ENCODE data around the gene FBXL13. TPM values are rescaled to one million over a fixed set of nuclear protein-coding genes. Genes with fewer than 3 reads are reported as not detected.

Gene FBXL13
- total and polyA plus RNA-seq, 10 of the 15 experiments (the other 5 are each of a cell fraction or from before 2014, with no cell fraction given) = 0.08 to 0.95 (median 0.28) TPM; not detected in 2

DNA sequence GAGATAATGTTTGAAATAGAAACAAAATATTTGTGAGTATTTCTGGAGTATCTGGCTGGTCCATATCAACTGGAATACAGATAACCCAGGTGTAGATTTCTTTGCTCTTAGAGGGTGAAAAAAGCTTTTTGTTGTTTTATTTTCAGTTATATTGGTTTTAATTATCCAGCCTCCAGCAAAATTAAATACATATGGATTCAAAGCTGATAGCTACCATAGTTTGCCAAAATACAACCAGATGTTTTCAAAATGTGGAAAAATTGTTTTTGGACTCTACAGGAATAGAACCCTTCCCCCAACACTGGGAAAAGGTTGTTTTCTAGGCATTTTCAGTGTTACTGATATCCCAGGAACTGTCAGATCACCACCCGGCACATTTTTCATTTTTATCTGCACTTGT is 131.7 kb downstream of the FBXL13 start:
- intact Hi-C loops (cut with micrococcal nuclease; ENCODE audit: unreplicated experiment) (no loop called here), in situ Hi-C loops (cut with MboI) (no loop called here)
- no peak overlapping the region for H3K27ac ChIP-seq (ENCODE audit: control insufficient read depth, insufficient read depth)
- H3K27me3 ChIP-seq (replicated peaks in 1 of 2; ENCODE audit: control insufficient read depth in 2 of 2, insufficient read depth in 2 of 2, low read length in 1 of 2) = no peaks in the 10 kb centered on the region; a peak in 1 of 4 replicates
- TF ChIP-seq IRF4 (IDR thresholded peaks at IDR 0.05; ENCODE audit: low read depth, low read length) (no peak), EGR1 (IDR thresholded peaks at IDR 0.05; ENCODE audit: borderline replicate concordance in 1 of 2, low read depth in 2 of 2, low read length in 2 of 2) (no peak), BHLHE40 (IDR thresholded peaks at IDR 0.05; ENCODE audit: borderline replicate concordance in 1 of 2, low read depth in 2 of 2, low read length in 1 of 2) (no peak), CEBPB (IDR thresholded peaks at IDR 0.05; ENCODE audit: borderline replicate concordance in 1 of 2, low read depth in 2 of 2, low read length in 2 of 2) (no peak), NFXL1 (IDR thresholded peaks at IDR 0.05; ENCODE audit: borderline replicate concordance) (no peak), CREB1 (IDR thresholded peaks at IDR 0.05; ENCODE audit: low read depth) (no peak), POLR2A (IDR thresholded peaks at IDR 0.05; ENCODE audit: low read depth, low read length) (no peak)
- SMC1A ChIA-PET (ENCODE audit: uncharacterized antibody, unreplicated experiment) = no interaction called here
- RAD21 ChIA-PET (ENCODE audit: unreplicated experiment) = no interaction called here
- no peaks in the 10 kb centered on the region for H4K20me1 ChIP-seq (ENCODE audit: control insufficient read depth, insufficient read depth)
- no peaks in the 10 kb centered on the region for H3K36me3 ChIP-seq (ENCODE audit: control insufficient read depth in 2 of 2, insufficient read depth in 2 of 2, low read length in 1 of 2)
- BruUV-seq (replicated peaks) = no TSS peak
- no peak overlapping the region for H3K4me2 ChIP-seq (ENCODE audit: control insufficient read depth, insufficient read depth)
- no peak for ATAC-seq
- H2AFZ ChIP-seq (ENCODE audit: control insufficient read depth, low read depth, low read length) = no peak overlapping the region
- H3K4me1 ChIP-seq (ENCODE audit: control insufficient read depth, insufficient read depth, low read length) = no peaks in the 10 kb centered on the region
- CTCF ChIA-PET = no interaction called here
- whole genome bisulfite sequencing (ENCODE audit: insufficient coverage, insufficient replicate concordance, low lambda C conversion rate, missing lambda C conversion rate) = 100% methylated on average over 1 of the region's 1 CpG
- DNase-seq (ENCODE audit: low read depth, low spot score) = no peak
- H3K4me3 ChIP-seq = no peak overlapping the region
- FAIRE-seq = no peak
- no peaks in the 10 kb centered on the region for H3K9me3 ChIP-seq (replicated peaks; ENCODE audit: control insufficient read depth, insufficient read depth, low read length)
- H3K79me2 ChIP-seq (ENCODE audit: control insufficient read depth, insufficient read depth, low read length) = no peaks in the 10 kb centered on the region
- POLR2A ChIA-PET = no interaction called here
- H3K9ac ChIP-seq (ENCODE audit: control insufficient read depth, insufficient read depth, low read length) = no peak overlapping the region

- ChIA-PET POLR2A (no interaction called here), CTCF (no interaction called here), SMC1A (ENCODE audit: uncharacterized antibody, unreplicated experiment) (no interaction called here), RAD21 (ENCODE audit: unreplicated experiment) (no interaction called here)
- no peak overlapping the region for H3K4me2 ChIP-seq (ENCODE audit: control insufficient read depth, insufficient read depth)
- no peak for TF ChIP-seq HCFC1 (IDR thresholded peaks at IDR 0.05; ENCODE audit: low read length)
- TF ChIP-seq KLF5 (IDR thresholded peaks at IDR 0.05; ENCODE audit: partially characterized antibody) = no peak
- no peak for TF ChIP-seq DPF2 (IDR thresholded peaks at IDR 0.05)
- FAIRE-seq (no peak), ATAC-seq (no peak), DNase-seq (ENCODE audit: low read depth, low spot score) (no peak)
- intact Hi-C loops (cut with micrococcal nuclease; ENCODE audit: unreplicated experiment) (no loop called here), in situ Hi-C loops (cut with MboI) (no loop called here)
- no peaks in the 10 kb centered on the region for H3K79me2 ChIP-seq (ENCODE audit: control insufficient read depth, insufficient read depth, low read length)
- no peaks in the 10 kb centered on the region for H4K20me1 ChIP-seq (ENCODE audit: control insufficient read depth, insufficient read depth)
- H3K27me3 ChIP-seq (replicated peaks in 1 of 2; ENCODE audit: control insufficient read depth in 2 of 2, insufficient read depth in 2 of 2, low read length in 1 of 2) = no peaks in the 10 kb centered on the region; a peak in 1 of 4 replicates
- H3K27ac ChIP-seq (ENCODE audit: control insufficient read depth, insufficient read depth) = no peak overlapping the region
- H3K36me3 ChIP-seq (ENCODE audit: control insufficient read depth in 2 of 2, insufficient read depth in 2 of 2, low read length in 1 of 2) = no peaks in the 10 kb centered on the region
- WGBS (ENCODE audit: insufficient coverage, insufficient replicate concordance, low lambda C conversion rate, missing lambda C conversion rate) = 26% methylated on average over 4 of the region's 4 CpGs
- no peak overlapping the region for H3K4me3 ChIP-seq
- H2AFZ ChIP-seq (ENCODE audit: control insufficient read depth, low read depth, low read length) = no peak overlapping the region
- BruUV-seq (replicated peaks) = no TSS peak
- no peaks in the 10 kb centered on the region for H3K9me3 ChIP-seq (replicated peaks; ENCODE audit: control insufficient read depth, insufficient read depth, low read length)
- H3K4me1 ChIP-seq (ENCODE audit: control insufficient read depth, insufficient read depth, low read length) = no peaks in the 10 kb centered on the region
- no peak overlapping the region for H3K9ac ChIP-seq (ENCODE audit: control insufficient read depth, insufficient read depth, low read length)
These were observed 132.3 kb downstream of the FBXL13 start for GRCh38 chr7:102942181-102942866.

All from GM12878 (cell line).